Endometrial microvascular endothelial cells (primary cell): ENCODE data around the gene GSTT2. TPM values are rescaled to one million over a fixed set of nuclear protein-coding genes. Genes with fewer than 3 reads are reported as not detected.

Experiments used
- in situ Hi-C: cut with HindIII; loops from 2 replicates; pipeline ENCODE4 v1.10.0; 2017; ENCODE audit warnings: low sequenced_read_pairs, low pct_unique_long_range_greater_than_20kb; ENCODE audit errors: inconsistent ontology term
- total RNA-seq: library from RNA; depleted of rRNA; stranded (reverse); fragments of >200 nt; gene quantifications from one replicate; pipeline ENCODE4 v1.2.3, GENCODE V29; 2015; ENCODE audit errors: inconsistent ontology term

Gene GSTT2
- total RNA-seq, 1 donor from 2014 or later, result 0.56 TPM

DNA sequence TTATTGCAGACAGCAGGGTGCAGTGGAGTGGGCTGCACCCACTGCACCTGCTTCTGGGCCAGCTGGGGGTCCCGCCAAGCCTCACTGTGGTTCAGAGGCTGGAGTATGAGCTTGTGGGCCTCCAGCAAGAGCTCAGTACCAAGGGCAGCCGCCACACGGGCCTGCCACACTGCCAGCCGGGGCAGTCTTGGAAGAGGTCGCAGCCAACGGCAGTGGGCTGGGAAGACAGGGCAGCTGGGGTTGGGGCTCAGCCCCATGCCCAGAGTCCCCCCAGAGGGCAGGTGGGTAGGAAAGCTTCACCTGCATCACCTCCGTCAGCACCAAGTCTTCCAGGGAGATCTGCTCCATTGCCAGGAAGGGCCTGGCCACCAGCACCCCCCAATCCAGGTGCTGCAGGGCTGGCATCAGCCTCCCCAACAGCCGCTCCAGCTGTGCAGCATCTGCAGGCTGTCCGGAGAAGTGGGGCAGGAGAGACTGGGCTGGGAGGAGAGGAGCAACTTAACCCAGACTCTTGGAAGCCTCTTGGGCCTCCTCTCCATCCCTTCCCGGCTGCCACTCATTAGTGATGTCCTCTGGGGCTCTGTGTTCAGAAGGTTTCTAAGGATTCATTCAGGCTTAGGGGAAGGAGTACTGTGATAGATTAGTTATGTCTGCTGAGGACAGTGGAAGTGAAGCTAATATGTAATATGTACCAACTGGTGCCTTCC is 26.4 kb downstream of the GSTT2 start:
- in situ Hi-C loops, result no loop called here

DNA sequence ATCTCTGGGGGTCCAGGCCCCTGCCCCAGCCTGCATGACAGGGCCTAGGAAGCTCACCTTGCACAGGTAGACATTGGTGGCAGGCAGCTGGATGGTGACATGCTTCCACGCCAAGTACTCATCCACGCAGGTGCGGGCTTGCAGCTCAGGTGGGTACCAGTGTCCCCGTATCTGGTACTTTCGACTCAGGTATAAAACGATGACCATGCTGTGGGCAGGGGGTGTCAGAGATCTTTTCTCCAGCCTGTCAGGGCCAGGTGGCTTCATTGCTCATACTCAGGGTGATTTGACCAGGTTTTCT is 26.9 kb downstream of the GSTT2 start:
- in situ Hi-C loops, result no loop called here

DNA sequence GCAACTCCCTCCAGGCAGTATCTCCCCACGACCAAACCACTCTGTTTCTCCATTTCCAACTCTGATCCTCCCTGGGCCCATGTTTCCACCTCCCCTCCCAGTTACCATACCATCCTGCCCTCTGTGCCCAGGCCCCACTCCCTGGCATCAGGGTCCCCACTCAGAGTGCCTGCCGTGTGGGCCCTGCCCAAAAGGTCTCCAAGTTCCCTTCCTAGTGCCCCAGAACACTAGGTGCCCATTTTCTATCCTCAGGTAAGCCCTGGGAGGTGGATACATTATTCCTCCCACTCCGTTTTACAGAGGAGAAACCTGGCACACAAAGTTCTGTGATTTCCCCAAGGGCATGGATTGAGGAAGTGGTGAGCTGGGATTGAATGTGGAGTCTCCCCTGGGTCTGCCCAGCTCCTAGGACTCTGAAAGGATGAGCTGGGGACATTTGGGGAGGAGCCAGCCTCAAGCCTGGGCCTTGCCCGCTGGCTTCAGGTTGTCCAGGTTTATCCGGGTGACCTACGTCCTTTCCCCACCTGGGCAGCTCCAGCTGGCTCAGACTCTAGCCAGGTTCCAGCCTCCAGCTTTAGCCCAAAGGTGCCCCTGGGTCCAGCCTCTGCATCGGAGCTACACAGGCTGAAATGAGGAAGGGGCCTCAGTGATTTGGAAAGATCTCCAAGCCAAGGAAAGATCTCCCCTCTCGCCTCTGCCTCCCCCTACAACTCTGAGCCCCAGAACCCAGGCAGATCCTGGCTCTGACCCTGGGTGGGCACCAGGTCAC is 27.5 kb downstream of the GSTT2 start:
- in situ Hi-C loops, result no loop called here

DNA sequence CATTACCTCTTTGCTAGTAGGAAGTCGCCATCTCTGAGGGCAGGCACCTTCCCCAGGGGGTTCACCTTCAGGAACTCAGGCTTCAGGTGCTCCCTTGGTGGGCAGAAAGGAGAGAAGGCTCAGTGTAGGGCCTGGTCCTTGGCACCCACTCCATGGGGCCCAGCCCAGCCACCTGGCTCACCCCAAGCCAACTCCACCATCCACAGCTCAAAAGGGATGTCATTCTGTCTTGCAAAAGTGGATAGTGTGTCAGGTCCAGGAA is 28.0 kb downstream of the GSTT2 start:
- in situ Hi-C loops, result no loop called here

DNA sequence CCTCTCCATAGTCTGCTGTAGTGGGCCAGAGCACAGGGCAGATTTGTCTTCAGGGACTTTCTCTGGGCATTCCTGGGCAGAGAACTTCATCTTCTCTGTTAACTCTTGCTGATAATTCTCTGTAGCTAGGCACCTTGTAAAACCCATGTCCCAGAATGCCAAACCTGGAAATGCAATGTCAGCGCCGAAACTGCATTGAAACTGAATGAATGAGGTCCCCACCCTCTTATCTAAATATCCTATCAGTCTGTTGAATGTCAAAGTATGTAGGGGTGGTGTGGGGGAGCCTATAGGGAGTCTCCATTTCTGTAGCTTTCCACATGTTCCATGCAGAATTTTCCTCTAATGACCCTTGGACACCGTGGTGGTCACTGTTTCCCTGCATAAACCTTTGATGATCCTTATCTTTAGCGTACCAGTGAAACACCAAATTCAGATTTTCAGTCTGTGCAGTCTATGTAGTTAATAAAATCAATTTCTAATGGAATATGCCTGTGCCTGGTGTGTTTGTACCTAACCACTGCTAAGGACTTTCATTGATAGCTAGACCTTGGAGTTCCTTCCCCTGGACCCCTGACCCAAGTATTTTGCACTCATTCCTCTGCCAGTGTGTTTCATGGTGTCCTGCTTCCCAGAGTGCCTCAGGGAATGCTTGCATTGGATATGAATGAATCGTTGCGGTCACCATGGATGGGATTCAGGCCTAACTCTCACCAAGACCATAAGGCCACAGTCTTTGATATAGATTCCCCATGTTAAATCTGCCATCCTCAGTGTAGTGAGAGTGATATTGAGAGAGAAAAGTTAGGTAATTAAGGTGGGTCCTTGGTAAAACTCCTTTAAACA is 28.7 kb downstream of the GSTT2 start:
- in situ Hi-C loops, result no loop called here

DNA sequence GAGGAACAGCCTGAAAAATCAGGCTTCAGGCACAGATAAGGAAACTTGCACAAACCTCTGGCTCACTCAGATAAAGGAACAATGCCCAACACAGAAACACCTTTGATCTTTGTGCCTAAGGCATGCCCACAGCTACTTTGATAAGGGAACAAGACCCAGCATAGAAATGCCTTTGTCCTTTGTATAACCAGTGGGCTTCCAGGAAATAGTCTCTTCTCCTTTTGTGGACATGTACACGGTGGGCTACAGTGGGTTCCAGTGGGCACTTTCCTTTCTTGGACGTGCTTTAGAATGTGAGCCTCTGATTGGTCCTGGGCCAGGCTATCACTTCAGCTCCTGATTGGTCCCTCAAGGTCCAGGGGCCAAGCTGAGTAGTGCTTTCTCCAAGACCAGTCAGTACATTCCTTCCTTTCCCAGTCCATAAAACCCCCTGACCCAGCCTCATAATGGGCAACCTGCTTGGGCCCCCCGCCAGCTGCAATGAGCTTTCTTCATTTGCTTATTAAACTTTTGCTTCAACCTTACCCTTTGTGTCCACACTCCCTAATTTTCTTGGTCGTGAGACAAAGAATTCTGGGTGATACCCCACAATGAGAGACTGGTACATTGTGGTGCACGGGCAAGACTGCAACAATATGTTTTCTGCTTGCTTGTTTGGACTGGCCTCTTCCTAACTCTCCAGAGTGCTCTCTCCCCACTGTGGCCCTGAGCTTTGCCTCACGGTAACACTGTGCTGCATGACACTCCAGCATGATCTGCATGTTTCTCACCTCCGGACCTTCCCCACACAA is 29.5 kb downstream of the GSTT2 start:
- in situ Hi-C loops, result no loop called here

DNA sequence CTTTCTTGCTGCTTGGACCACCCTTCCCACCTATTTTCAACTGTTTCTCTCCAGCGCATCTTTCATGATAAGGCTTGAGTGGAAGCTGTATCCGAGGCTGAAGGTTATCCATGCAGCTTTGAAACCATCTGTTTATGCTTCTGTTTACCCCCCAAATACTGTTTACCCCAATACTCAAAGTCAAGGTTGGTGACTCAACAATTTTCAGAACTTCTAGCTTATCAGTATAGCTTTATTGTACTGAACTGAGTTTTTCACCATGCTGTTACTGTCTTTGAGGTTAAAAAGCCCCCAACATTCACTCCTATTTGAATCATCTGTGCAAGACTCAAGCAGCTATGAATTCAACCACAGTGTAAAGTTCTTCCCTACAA is 30.1 kb downstream of the GSTT2 start:
- in situ Hi-C loops, result no loop called here

DNA sequence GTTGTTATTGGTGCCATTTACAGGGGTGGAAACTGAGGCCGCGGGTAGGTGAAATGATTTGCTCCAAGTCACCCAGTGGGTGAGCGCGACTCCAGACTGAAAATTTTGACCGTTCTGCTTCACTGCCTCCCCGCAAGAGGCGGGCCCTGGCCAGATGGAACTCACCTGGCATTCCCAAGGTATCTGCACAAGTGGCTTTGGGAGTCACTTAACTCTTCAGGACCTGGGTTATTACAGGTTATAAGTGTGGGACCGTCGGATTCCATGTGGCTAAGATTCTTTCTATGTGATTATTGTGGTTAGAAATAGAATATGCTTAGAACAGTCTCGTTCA is 31.8 kb downstream of the GSTT2 start:
- in situ Hi-C loops, result no loop called here

DNA sequence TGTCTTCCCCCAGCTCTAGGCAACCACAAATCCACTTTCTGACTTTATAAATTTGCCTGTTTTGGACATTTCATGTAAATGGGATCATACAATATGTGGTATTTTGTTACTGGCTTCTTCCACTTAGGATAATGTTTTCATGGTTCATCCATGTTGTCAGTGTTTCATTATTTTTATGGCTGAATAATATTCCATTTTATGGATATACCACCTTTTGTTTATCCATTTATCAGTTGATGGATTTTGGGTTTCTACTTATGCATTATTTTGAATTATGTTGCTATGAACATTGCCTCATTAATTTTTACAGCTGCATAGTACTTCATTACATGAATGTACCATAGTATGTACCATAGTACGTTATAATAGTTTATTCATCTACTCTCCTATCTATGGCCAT is 36.2 kb downstream of the GSTT2 start:
- in situ Hi-C loops, result no loop called here

DNA sequence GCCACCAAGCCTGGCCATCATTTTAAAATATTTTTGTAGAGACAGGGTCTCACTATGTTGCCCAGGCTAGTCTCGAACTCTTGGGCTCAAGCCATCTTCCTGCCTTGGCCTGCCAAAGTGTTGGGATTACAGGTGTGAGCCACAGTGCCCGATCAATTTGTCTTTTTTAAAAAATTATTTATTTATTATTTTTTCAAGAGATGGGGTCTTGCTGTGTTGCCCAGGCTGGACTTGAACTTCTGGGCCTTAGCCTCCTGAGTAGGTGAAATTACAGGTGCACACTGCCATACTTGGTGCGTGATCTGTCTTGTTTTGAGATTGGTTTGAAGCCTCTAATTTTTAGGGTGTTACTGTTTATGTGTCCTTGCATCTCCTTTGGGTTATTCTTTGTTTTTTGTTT is 41.4 kb downstream of the GSTT2 start:
- in situ Hi-C loops, result no loop called here

DNA sequence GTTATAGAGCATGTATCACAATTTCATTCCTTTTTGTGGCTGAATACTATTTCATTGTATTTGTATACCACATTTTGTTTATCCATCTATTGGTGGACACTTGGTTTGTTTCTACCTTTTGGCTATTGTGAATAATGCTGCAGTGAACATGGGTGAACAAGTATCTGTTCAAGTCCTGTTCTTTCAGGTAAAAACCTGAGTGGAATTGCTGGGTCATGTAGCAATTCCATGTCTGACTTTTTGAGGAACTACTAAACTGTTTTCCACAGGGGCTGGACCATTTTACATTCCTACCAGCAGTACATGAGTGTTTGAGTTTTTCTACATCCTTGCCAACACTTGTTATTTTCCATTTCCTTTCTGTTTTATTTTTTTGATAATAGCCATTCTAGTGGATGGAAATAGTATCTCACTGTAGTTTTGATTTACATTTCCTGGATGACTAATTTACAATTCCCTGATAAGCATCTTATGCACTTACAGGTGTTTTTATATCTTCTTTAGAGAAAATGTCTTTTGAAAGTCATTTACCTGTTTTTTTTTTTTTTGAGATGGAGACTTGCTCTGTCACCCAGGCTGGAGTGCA is 43.4 kb downstream of the GSTT2 start:
- in situ Hi-C loops, result no loop called here

DNA sequence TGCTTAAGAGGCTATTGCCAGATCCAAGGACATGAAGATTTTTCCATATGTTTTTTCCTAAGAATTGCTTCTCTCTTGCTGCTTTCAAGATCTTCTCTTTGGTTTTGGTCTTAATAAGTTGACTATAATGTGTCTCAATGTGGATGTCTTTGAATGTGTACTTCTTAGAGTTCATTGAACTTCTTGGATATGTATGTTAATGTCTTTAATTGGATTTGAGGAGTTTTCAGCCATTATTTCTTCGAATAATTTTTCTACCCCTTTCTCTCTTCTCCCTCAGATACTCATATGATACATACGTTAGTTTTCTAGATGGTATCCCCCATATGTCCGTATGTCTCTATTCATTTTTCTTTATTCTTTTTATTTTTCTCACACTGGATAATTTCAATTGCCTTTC is 44.4 kb downstream of the GSTT2 start:
- in situ Hi-C loops, result no loop called here

DNA sequence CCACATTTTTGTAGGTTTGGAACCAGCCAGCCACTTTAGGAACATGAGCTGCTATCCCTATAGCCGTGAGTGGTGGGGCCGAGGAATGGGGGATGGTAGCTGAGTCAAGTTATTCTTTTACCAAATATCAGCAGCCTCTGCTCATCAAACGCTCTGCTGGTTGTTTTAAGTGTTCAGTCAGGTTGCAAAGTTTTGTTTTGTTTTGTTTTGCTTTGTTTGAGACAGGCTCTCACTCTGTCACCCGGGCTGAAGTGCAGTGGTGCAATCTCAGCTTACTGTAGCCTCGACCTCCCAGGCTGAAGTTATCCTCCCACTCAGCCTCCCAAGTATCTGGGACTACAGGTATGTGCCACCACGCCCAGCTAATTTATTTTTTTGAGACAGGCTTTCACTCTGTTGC is 45.5 kb downstream of the GSTT2 start:
- in situ Hi-C loops, result no loop called here

DNA sequence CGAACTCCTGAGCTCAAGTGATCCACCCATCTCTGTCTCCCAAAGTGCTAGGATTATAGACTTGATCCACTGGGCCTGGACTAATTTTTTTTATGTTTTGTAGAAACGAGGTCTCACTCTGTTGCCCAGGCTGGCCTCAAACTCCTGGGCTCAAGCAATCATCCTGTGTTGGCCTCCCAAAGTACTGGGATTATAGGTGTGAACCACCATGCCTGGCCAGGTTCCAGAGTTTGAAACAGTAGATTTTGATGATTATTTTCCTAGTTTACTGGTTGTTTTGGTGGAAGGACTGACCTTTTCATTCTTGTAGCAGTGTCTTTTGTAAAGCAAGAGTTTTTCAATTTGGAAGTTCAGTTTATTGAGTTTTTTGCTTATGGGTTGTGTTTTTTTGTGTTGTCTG is 46.1 kb downstream of the GSTT2 start:
- in situ Hi-C loops, result no loop called here

DNA sequence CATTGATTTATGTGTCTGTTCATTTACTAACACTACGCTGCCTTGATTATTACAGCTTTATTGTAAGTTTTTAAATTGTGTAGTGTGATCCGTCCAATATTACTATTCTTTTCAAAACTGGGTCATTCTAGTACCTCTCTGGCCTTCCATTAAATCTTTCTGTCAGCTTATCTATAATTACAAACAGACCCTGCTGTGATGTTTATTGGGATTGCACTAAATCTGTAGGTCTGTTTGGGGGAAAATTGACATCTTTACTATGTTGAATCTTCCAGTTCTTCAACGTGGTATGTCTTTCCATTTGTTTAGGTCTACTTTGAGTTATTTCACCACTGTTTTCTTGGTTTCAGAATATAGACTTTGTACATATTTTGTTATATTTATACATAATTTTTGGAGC is 46.8 kb downstream of the GSTT2 start:
- in situ Hi-C loops, result no loop called here

DNA sequence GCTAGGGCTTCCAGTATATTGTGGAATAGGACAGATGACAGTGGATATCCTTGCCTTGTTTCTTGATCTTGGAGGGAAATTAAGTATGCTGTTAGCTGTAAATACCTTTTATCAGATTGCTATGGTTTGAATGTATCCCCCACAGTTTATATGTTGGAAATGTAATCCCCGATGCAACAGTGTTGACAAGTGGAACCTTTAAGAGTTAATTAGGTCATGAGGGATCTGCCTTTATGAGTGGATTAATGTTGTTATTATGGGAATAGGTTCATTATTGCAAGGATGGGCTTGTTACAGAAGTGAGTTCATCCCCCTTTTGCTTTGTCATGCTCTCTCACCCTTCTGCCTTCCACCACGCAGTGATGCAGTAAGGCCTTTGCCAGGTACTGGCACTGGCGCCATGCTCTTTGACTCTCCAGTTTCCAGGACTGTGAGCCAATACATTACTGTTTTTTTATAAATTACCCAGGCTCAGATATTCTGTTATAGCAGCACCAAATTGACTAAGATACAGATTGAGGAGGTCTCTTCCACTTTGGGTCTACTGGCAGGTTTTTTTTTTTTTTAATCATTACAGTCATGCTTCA is 47.5 kb downstream of the GSTT2 start:
- in situ Hi-C loops, result no loop called here

DNA sequence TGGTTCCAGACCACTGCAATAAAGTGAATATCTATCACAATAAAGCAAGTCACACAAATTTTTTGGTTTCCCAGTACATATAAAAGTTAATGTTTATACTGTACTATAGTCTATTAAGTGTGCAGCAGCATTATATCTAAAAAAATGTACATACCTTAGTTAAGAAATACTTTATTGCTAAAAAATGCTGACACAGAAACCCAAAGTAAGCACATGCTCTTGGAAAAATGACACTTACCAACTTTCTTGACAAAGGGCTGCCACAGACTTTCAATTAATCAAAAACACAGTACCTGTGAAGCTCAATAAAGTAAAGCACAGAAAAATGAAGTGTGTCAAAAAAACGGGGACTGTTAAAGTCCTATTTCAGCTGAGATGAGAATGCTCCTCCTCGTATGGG is 48.1 kb downstream of the GSTT2 start:
- in situ Hi-C loops, result no loop called here

DNA sequence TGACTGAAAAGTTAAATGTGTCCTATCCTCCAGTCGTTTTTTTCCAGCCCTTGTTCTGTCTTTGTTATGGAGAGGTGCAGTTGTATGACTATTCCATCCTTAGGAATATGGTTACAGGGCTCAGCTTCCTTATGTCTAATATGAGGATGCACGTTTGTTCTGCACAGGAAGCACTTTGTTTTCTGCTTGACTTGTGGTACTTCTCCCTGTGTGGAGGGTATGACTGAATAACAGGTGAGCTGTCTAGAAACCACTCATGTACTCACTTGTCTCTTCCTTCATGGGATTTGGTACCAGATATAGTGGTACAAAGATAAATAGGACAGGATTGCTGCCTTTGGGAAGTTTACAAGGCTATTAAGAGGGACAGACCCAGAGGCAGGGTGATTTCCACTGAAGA is 48.6 kb downstream of the GSTT2 start:
- in situ Hi-C loops, result no loop called here

DNA sequence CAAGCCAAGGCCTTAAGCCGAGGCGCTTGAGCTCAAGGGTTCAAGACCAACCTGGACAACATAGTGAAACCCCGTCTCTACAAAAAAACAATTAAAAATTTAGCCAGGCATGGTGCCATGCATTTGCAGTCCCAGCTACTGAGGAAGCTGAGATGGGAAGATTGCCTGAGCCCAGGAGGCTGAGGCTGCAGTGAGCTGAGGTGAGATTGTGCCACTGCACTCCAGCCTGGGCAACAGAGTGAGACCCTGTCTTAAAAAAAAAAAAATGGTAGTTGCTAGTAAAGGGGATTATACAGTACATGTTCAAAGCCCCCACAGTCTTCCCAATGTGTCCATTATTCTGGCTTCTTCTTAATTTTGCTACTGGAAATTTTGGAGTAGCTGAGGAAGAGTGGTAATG is 49.4 kb downstream of the GSTT2 start:
- in situ Hi-C loops, result no loop called here
